GM12891 (cell line): Measurements from ENCODE around the gene SDHA.

Source experiments
- POLR2A ChIP-seq: IDR thresholded peaks from 2 replicates; pipeline ENCODE4 v1.6.1; 2011; ENCODE audit warnings: low read depth, low read length, control low read depth
- POLR2AphosphoS5 ChIP-seq: IDR thresholded peaks from 2 replicates; pipeline ENCODE4 v1.6.1; 2011; ENCODE audit warnings: low read depth, low read length, control low read depth
- POU2F2 ChIP-seq: IDR thresholded peaks from 2 replicates; pipeline ENCODE4 v1.6.1; 2011; ENCODE audit warnings: low read depth, mild to moderate bottlenecking, control low read depth, low read length, moderate library complexity
- SPI1 ChIP-seq: IDR thresholded peaks from 2 replicates; pipeline ENCODE4 v1.6.1; 2011; ENCODE audit warnings: low read depth, low read length, control low read depth
- TAF1 ChIP-seq: IDR thresholded peaks from 2 replicates; pipeline ENCODE4 v1.6.1; 2011; ENCODE audit warnings: low read depth, low read length, control low read depth

GRCh38 chr5:270340-270739 is 52.2 kb downstream of the SDHA start:
- TF ChIP-seq POLR2A (no peak), POLR2AphosphoS5 (no peak), POU2F2 (no peak), SPI1 (no peak), TAF1 (no peak)
